ENCODE measurements around the gene CBL. TPM values are rescaled to one million over a fixed set of nuclear protein-coding genes. Genes with fewer than 3 reads are reported as not detected.

CBL gene
- total and polyA plus RNA-seq, 2 experiments from 2014 or later = 6.5 to 18.3 TPM

- peak overlapping the region; percentile 3 for H3K27ac ChIP-seq
- no peaks in the 10 kb centered on the region for H3K27me3 ChIP-seq
- DNase-seq (ENCODE audit: low read depth in 1 of 2, low spot score in 1 of 2) = peak in 1 of 2 donors; percentile 20
- no peaks in the 10 kb centered on the region for H3K9me3 ChIP-seq (ENCODE audit: low read depth)
- TF ChIP-seq CTCF (IDR thresholded peaks at IDR 0.05; ENCODE audit: low read depth, low read length) = no peak
- no peak overlapping the region for H3K4me3 ChIP-seq
- H3K4me1 ChIP-seq (ENCODE audit: low read depth) = peaks cover 31% of the 10 kb centered on the region
- no peaks in the 10 kb centered on the region for H3K36me3 ChIP-seq
These were observed 57.3 kb downstream of the CBL start for GRCh38 chr11:119263352-119263940.

DNA sequence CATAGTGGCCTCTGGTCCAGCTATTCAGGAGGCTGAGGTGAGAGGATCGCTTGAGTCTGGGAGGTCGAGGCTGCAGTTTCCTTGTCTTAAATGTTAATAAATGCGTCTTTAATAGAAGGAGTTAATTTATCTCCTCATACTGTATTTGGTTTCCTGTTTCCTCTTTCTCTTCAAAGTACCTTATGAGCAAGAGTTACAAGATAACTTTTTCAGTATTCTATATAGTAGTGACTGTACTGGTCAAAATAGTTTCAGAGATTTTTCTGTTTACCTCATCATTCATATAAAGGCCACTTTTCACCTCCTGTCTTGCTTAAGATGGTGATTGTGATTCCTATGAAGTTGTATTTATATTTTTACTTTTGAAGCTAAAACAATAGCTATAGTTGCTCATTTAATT is 59.9 kb downstream of the CBL start:
- no peaks in the 10 kb centered on the region for H3K9me3 ChIP-seq (ENCODE audit: low read depth)
- DNase-seq (ENCODE audit: low read depth in 1 of 2, low spot score in 1 of 2) = no peak
- no peak overlapping the region for H3K4me3 ChIP-seq
- TF ChIP-seq CTCF (IDR thresholded peaks at IDR 0.05; ENCODE audit: low read depth, low read length) = no peak
- peaks cover 25% of the 10 kb centered on the region for H3K4me1 ChIP-seq (ENCODE audit: low read depth)
- no peak overlapping the region for H3K27ac ChIP-seq
- H3K27me3 ChIP-seq = no peaks in the 10 kb centered on the region
- H3K36me3 ChIP-seq = no peaks in the 10 kb centered on the region

- Histone ChIP-seq H3K9me3 (ENCODE audit: low read depth) (no peaks in the 10 kb centered on the region), H3K27ac (no peak overlapping the region), H3K4me3 (no peak overlapping the region), H3K4me1 (ENCODE audit: low read depth) (peaks cover 21% of the 10 kb centered on the region), H3K36me3 (no peaks in the 10 kb centered on the region), H3K27me3 (no peaks in the 10 kb centered on the region)
- TF ChIP-seq CTCF (IDR thresholded peaks at IDR 0.05; ENCODE audit: low read depth, low read length) = no peak
- DNase-seq (ENCODE audit: low read depth in 1 of 2, low spot score in 1 of 2) = no peak
These were observed 60.5 kb downstream of the CBL start for GRCh38 chr11:119266517-119267255.

- no peaks in the 10 kb centered on the region for H3K36me3 ChIP-seq
- no peak for DNase-seq (ENCODE audit: low read depth in 1 of 2, low spot score in 1 of 2)
- no peaks in the 10 kb centered on the region for H3K9me3 ChIP-seq (ENCODE audit: low read depth)
- H3K4me1 ChIP-seq (ENCODE audit: low read depth) = peaks cover 11% of the 10 kb centered on the region
- H3K27me3 ChIP-seq = no peaks in the 10 kb centered on the region
- no peak overlapping the region for H3K4me3 ChIP-seq
- TF ChIP-seq CTCF (IDR thresholded peaks at IDR 0.05; ENCODE audit: low read depth, low read length) = no peak
- H3K27ac ChIP-seq = peak overlapping the region; percentile 10
These were observed 61.5 kb downstream of the CBL start for GRCh38 chr11:119267645-119268044.

DNA sequence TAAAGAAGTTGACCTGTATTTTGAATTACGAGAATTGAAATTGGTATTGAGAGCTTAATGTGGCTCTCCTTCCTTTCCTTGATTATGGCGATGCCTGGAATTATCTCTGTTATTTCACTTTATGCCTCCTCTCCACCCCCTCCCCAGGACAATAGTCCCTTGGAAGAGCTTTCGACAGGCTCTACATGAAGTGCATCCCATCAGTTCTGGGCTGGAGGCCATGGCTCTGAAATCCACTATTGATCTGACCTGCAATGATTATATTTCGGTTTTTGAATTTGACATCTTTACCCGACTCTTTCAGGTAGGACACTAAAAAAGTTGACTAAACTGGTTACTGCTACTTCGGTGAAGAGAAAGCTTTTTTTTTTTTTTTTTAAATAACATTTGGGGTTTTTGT is 67.6 kb downstream of the CBL start:
- Histone ChIP-seq H3K9me3 (ENCODE audit: low read depth) (no peaks in the 10 kb centered on the region), H3K4me1 (ENCODE audit: low read depth) (no peaks in the 10 kb centered on the region), H3K36me3 (peaks cover 25% of the 10 kb centered on the region), H3K27me3 (no peaks in the 10 kb centered on the region), H3K4me3 (no peak overlapping the region), H3K27ac (no peak overlapping the region)
- no peak for TF ChIP-seq CTCF (IDR thresholded peaks at IDR 0.05; ENCODE audit: low read depth, low read length)
- no peak for DNase-seq (ENCODE audit: low read depth in 1 of 2, low spot score in 1 of 2)
